Measurements from ENCODE around the gene ATF6B.
"Not testable (repeated sequence)": the region's sequence is repeated elsewhere in the genome, so short reads cannot be mapped to it uniquely, and the experiment has no call there.

ATF6B gene

DNA sequence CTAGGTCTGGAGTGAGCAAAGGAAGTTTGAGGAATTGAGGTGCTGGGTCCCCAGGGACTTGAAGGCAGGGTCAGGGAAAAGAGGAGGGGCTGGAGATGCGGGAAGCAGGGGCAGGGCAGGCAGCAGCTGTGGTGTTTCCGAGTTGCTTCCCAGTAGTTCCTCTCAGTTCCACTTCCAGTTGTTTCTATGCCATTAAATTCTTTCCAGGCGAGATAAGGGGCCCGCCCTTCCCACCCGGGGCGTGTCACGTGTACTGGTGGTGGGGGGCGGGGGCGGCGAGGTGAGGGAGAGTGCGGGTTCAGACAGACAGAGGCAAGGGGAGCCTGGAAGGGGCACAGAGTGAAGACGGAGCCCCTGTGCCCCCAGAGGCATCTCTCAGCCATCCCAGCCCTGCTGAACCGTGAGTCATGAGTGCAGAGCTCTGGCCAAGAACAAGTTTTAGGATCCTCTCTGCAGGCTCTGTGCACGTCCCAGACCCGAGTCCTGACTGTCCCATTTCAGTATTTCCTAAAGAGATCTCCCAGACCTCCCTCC is 19.9 kb downstream of the ATF6B start:
- Histone ChIP-seq H3K27ac (no peak overlapping the region), H3K4me1 (ENCODE audit: control insufficient read depth in 1 of 2, insufficient read depth in 1 of 2, low read depth in 1 of 2, low read length in 1 of 2) (no peaks in the 10 kb centered on the region)

DNA sequence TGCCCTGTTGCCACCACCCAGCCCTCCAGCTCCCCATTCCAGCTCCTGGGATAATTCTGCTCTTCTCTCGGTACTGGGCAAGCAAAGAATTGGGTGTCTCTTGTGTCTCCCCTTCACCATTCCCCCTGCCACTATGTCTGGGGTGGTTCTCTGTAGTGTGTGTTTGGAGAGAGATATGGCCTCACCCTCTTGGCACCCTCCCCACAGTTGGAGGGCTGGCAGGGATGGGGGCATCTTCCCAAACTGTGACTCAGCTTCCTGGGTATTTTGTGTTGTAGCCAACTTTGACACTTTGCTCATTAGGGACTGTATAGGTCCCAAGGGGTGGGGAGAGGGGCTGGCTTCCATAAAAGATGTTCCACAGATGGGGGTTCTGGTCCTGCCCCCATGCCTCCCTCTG is 20.6 kb downstream of the ATF6B start:
- TF ChIP-seq, protein P1, sequence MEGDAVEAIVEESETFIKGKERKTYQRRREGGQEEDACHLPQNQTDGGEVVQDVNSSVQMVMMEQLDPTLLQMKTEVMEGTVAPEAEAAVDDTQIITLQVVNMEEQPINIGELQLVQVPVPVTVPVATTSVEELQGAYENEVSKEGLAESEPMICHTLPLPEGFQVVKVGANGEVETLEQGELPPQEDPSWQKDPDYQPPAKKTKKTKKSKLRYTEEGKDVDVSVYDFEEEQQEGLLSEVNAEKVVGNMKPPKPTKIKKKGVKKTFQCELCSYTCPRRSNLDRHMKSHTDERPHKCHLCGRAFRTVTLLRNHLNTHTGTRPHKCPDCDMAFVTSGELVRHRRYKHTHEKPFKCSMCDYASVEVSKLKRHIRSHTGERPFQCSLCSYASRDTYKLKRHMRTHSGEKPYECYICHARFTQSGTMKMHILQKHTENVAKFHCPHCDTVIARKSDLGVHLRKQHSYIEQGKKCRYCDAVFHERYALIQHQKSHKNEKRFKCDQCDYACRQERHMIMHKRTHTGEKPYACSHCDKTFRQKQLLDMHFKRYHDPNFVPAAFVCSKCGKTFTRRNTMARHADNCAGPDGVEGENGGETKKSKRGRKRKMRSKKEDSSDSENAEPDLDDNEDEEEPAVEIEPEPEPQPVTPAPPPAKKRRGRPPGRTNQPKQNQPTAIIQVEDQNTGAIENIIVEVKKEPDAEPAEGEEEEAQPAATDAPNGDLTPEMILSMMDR (IDR thresholded peaks at IDR 0.05): no peak

More for the DNA sequence above, 19.9 kb downstream of the ATF6B start:
- peaks cover 27% of the 10 kb centered on the region for H3K36me3 ChIP-seq
- TF ChIP-seq, protein P1 (IDR thresholded peaks at IDR 0.05): no peak
- H3K27me3 ChIP-seq: peaks cover 56% of the 10 kb centered on the region
- no peak overlapping the region for H3K4me3 ChIP-seq (ENCODE audit: low read depth in 1 of 2, low read length in 1 of 2)
- H3K9me3 ChIP-seq: no peaks in the 10 kb centered on the region

DNA sequence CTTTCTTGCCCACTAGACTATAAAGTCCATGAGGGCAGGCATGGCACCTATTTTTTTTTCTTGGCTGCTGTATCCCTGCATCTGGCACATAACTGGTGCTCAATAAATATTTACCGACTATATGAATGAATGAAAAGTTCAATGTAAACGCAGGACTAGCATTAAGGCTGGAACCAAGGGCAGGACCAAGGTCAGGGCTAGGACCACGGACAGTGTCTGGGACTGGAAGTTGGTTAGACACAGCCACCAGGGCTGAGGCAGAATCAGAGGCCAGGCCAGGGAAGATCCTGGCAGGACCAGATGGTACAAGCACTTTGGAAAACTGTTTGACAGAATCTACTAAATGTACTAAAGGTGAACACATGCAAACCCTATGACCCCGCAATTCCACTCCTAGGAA is 22.6 kb downstream of the ATF6B start:
- Histone ChIP-seq H3K36me3 (peaks cover 2% of the 10 kb centered on the region), H3K9me3 (no peaks in the 10 kb centered on the region), H3K27ac (no peak overlapping the region), H3K4me1 (ENCODE audit: control insufficient read depth in 1 of 2, insufficient read depth in 1 of 2, low read depth in 1 of 2, low read length in 1 of 2) (no peaks in the 10 kb centered on the region), H3K4me3 (ENCODE audit: low read depth in 1 of 2, low read length in 1 of 2) (no peak overlapping the region), H3K27me3 (peaks cover 65% of the 10 kb centered on the region)
- TF ChIP-seq, protein P1 (IDR thresholded peaks at IDR 0.05): no peak

More for the DNA sequence above, 20.6 kb downstream of the ATF6B start:
- Histone ChIP-seq H3K4me1 (ENCODE audit: control insufficient read depth in 1 of 2, insufficient read depth in 1 of 2, low read depth in 1 of 2, low read length in 1 of 2) (no peaks in the 10 kb centered on the region), H3K27me3 (peaks cover 56% of the 10 kb centered on the region), H3K36me3 (peaks cover 21% of the 10 kb centered on the region), H3K9me3 (no peaks in the 10 kb centered on the region), H3K27ac (no peak overlapping the region), H3K4me3 (ENCODE audit: low read depth in 1 of 2, low read length in 1 of 2) (no peak overlapping the region)

DNA sequence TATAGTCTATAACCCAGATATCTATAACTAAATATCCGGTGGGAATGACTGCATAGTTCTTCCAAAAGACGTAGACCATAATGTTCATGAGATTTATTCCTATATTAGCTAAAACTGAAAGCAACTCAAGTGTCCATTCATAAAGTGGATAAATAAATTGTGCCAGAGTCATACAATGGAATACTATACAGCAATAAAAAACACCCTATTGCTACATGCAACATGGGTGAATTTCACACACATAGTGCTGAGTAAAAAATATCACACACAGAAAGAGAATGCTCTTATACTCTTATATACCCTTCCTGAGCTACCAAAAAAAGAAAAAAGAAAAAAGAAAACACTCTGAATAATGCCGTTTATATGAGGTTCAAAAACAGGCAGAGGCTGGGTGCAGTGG is 25.8 kb downstream of the ATF6B start:
- Histone ChIP-seq H3K27ac (no peak overlapping the region), H3K27me3 (peaks cover 67% of the 10 kb centered on the region), H3K9me3 (no peaks in the 10 kb centered on the region), H3K36me3 (no peaks in the 10 kb centered on the region), H3K4me1 (ENCODE audit: control insufficient read depth in 1 of 2, insufficient read depth in 1 of 2, low read depth in 1 of 2, low read length in 1 of 2) (no peaks in the 10 kb centered on the region), H3K4me3 (ENCODE audit: low read depth in 1 of 2, low read length in 1 of 2) (no peak overlapping the region)
- TF ChIP-seq, protein P1 (IDR thresholded peaks at IDR 0.05): no peak

DNA sequence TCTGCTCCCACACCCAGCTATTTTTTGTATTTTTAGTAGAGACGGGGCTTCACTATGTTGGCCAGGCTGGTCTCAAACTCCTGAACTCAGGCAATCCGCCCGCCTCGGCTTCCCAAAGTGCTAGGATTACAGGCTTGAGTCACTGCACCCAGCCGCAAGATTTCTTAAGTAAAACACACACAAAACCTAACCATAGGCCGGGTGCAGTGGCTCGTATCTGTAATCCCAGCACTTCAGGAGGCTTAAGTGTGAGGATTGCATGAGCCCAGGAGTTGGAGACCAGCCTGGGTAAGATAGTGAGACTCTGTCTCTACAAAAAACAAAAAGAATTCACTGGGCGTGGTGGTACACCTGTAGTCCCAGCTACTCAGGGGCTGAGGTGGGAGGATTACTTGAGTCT is 27.8 kb downstream of the ATF6B start:
- H3K36me3 ChIP-seq; H3K4me1 ChIP-seq (ENCODE audit: control insufficient read depth in 1 of 2, insufficient read depth in 1 of 2, low read depth in 1 of 2, low read length in 1 of 2); H3K27ac ChIP-seq; H3K4me3 ChIP-seq (ENCODE audit: low read depth in 1 of 2, low read length in 1 of 2); H3K9me3 ChIP-seq: not testable (repeated sequence)
- H3K27me3 ChIP-seq: peaks cover 70% of the 10 kb centered on the region

DNA sequence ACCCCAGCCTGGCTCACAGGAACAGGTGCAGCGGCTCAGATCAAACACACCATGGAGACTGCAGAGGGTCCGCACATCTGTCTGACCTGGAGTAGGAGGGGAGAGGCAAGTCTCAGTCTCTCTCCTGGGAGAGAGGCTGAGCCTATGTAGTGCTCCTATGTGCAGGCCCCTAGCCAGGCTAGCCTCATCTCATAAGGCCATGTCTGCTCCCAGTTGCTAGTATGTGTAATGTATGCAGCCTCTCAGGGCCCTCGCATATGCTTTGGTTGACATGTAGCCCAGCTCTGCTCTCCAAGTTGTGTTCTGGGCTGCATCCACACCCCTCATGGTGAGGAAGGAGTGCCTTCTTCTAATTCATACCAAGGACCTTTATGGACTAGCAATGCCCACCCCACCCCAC is 30.7 kb downstream of the ATF6B start:
- Histone ChIP-seq H3K27ac (no peak overlapping the region), H3K36me3 (no peaks in the 10 kb centered on the region), H3K27me3 (peaks cover 80% of the 10 kb centered on the region), H3K9me3 (no peaks in the 10 kb centered on the region), H3K4me3 (ENCODE audit: low read depth in 1 of 2, low read length in 1 of 2) (no peak overlapping the region), H3K4me1 (ENCODE audit: control insufficient read depth in 1 of 2, insufficient read depth in 1 of 2, low read depth in 1 of 2, low read length in 1 of 2) (no peaks in the 10 kb centered on the region)
- TF ChIP-seq, protein P1 (IDR thresholded peaks at IDR 0.05): no peak
